ENCODE data around the gene CD44. TPM values are rescaled to one million over a fixed set of nuclear protein-coding genes. Genes with fewer than 3 reads are reported as not detected.

The CD44 gene
- polyA plus RNA-seq, 1 experiment, result 1,200 TPM

GRCh38 chr11:35261197-35261596, 122.2 kb downstream of the CD44 start:
- H3K4me3 ChIP-seq (ENCODE audit: low read depth, low read length), result no peak overlapping the region

GRCh38 chr11:35262056-35262455, 123.1 kb downstream of the CD44 start:
- ChIA-PET POLR2A (no interaction called here), CTCF (no interaction called here)
- TF ChIP-seq CTCF (IDR thresholded peaks at IDR 0.05; ENCODE audit: insufficient read depth, low read depth, low read length), result no peak
- Histone ChIP-seq H3K36me3 (ENCODE audit: control insufficient read depth, insufficient read depth, low read length) (no peaks in the 10 kb centered on the region), H3K4me3 (ENCODE audit: low read depth, low read length) (no peak overlapping the region), H3K27me3 (ENCODE audit: control insufficient read depth, insufficient read depth, low read length) (no peaks in the 10 kb centered on the region)
- DNase-seq (ENCODE audit: low read depth), result no peak

More at GRCh38 chr11:35261197-35261596, 122.2 kb downstream of the CD44 start:
- Histone ChIP-seq H3K27me3 (ENCODE audit: control insufficient read depth, insufficient read depth, low read length) (no peaks in the 10 kb centered on the region), H3K36me3 (ENCODE audit: control insufficient read depth, insufficient read depth, low read length) (no peaks in the 10 kb centered on the region)
- ChIA-PET CTCF (interaction anchor here (0.9 kb wide), 1 partner anchor 39 kb away, joined by 3 read pairs; no protein-coding TSS in a partner anchor), POLR2A (interaction anchor here (0.5 kb wide), 1 partner anchor 165 kb away, joined by 3 read pairs; no protein-coding TSS in a partner anchor)
- no peak for DNase-seq (ENCODE audit: low read depth)
- TF ChIP-seq CTCF (IDR thresholded peaks at IDR 0.05; ENCODE audit: insufficient read depth, low read depth, low read length), result no peak

GRCh38 chr11:35262735-35263134, 123.8 kb downstream of the CD44 start:
- no peak for DNase-seq (ENCODE audit: low read depth)
- Histone ChIP-seq H3K4me3 (ENCODE audit: low read depth, low read length) (no peak overlapping the region), H3K36me3 (ENCODE audit: control insufficient read depth, insufficient read depth, low read length) (no peaks in the 10 kb centered on the region), H3K27me3 (ENCODE audit: control insufficient read depth, insufficient read depth, low read length) (no peaks in the 10 kb centered on the region)
- ChIA-PET POLR2A (no interaction called here), CTCF (no interaction called here)
- TF ChIP-seq CTCF (IDR thresholded peaks at IDR 0.05; ENCODE audit: insufficient read depth, low read depth, low read length), result no peak

- POLR2A ChIA-PET, result no interaction called here
- Histone ChIP-seq H3K27me3 (ENCODE audit: control insufficient read depth, insufficient read depth, low read length) (no peaks in the 10 kb centered on the region), H3K36me3 (ENCODE audit: control insufficient read depth, insufficient read depth, low read length) (no peaks in the 10 kb centered on the region), H3K4me3 (ENCODE audit: low read depth, low read length) (no peak overlapping the region)
- TF ChIP-seq CTCF (IDR thresholded peaks at IDR 0.05; ENCODE audit: insufficient read depth, low read depth, low read length), result no peak
- CTCF ChIA-PET, result interaction anchor here (0.9 to 1.9 kb wide), 2 partner anchors 9 kb away, joined by 3 to 6 read pairs; no protein-coding TSS in a partner anchor
- no peak for DNase-seq (ENCODE audit: low read depth)
Observed at GRCh38 chr11:35265755-35266454, 126.9 kb downstream of the CD44 start.

GRCh38 chr11:35267504-35267903, 128.5 kb downstream of the CD44 start:
- Histone ChIP-seq H3K36me3 (ENCODE audit: control insufficient read depth, insufficient read depth, low read length) (no peaks in the 10 kb centered on the region), H3K4me3 (ENCODE audit: low read depth, low read length) (no peak overlapping the region), H3K27me3 (ENCODE audit: control insufficient read depth, insufficient read depth, low read length) (no peaks in the 10 kb centered on the region)
- ChIA-PET POLR2A (interaction anchor here (0.5 to 1.1 kb wide), 3 partner anchors 14 to 327 kb away, joined by 3 to 5 read pairs (median 5); no protein-coding TSS in a partner anchor), CTCF (interaction anchor here (1.6 kb wide), 1 partner anchor 125 kb away, joined by 3 read pairs; no protein-coding TSS in a partner anchor)
- TF ChIP-seq CTCF (IDR thresholded peaks at IDR 0.05; ENCODE audit: insufficient read depth, low read depth, low read length), result no peak
- DNase-seq (ENCODE audit: low read depth), result peak; percentile 54
